GM19238 (cell line): Measurements from ENCODE around the gene CLTRN.
"Not testable (repeated sequence)": the region's sequence is repeated elsewhere in the genome, so short reads cannot be mapped to it uniquely, and the experiment has no call there.

Source experiments
- DNase-seq: peaks from one replicate; pipeline ENCODE4 v3.0.0; 2011; ENCODE audit warnings: low spot score; ENCODE audit not compliant: insufficient read length

Gene CLTRN

GRCh38 chrX:15653961-15654360 lies 10.6 kb downstream of the CLTRN start:
- DNase-seq: no peak

GRCh38 chrX:15647510-15647909 lies 17.1 kb downstream of the CLTRN start:
- DNase-seq: not testable (repeated sequence)

DNA sequence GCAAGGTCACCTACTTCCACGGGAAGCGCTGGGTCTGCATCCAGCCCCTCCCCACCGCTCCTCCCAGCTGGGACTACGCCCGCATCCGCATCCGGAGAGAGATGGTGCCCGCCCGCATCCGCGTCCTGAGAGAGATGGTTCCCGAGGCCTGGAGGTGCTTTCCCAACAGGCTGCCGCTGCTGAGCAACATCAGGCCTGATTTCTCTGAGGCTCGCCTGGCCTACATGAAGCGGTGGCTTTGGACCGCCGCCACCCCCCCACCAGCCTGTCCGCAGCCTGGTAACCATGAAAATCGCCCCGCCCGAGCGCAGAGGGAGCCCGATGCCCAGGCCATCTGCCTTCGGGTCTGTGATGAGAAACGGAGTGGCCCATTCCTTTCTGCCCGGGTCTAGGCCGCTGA lies 18.1 kb downstream of the CLTRN start:
- DNase-seq: no peak

- DNase-seq: no peak
Observed at GRCh38 chrX:15646031-15646430, 18.6 kb downstream of the CLTRN start.

GRCh38 chrX:15645266-15645665 lies 19.3 kb downstream of the CLTRN start:
- no peak for DNase-seq

DNA sequence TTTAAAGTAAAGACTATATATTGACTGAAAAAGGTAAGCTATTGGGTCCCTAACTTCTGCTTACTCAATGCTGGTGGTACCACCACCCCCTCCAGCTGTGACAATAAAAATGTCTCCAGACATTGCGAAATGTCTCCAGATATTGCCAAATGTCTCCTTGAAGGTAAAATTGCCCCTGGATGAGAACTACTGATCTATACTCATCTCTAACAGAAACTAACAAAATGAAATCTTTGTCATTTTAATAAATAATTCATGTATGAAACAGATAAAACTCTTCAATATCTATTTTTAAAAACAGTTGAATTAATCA lies 20.1 kb downstream of the CLTRN start:
- no peak for DNase-seq

DNA sequence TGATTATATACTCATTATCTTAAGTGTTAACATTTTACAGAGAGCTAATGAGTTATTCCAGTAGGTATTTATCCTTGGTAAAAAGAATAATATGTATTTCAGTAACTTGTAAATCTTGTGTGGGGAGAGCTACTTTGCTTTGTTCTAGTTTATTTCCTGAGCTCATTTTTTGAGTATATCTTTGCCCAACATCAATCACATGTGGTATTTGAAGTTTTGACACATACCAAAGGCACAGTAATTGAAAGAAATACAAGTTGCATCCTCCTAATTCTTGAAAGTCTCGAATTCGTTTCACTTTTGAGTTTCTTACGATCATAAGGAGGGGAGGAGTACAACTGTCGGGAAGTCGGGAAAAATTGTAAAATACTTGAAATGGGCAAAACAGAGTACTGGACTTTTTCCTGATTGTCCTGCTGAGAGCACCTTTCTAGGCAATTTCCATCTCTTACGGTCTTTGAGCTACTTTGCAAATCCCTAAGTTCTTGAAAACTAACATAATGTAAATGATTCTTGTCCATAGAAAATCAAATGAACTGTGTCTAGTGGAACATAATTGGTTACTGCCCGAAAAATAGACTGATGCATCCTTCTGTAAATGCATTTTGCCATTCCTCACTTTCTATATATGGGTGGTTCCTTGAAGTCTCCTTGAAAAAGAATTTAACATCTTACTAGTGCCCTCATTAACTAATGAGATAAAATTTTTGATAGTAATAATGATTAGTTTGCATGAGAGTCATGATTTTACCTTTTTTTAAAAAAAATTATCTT lies 20.6 kb downstream of the CLTRN start:
- DNase-seq: no peak

- DNase-seq: no peak
Observed at GRCh38 chrX:15631637-15632036, 33.0 kb downstream of the CLTRN start.

DNA sequence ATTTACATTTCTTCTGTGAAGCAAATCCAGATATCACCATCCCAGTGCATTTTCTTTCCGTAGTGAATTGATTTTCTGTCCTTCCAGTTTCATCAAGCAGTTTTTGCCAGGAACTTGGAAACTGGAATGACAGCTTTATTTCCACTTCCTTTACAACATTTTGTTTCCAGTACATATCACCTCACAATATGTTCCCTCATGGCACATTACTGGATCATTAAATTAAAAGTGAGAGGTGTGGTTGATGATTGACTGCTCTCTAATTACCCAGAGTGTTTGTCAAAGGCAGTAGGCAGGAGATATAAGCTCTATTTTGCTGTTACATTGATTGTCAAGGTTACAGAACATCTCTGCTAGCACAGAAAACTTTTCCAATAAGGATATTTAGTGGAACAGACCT lies 41.6 kb downstream of the CLTRN start:
- no peak for DNase-seq

- DNase-seq: no peak
Observed at GRCh38 chrX:15619053-15619755, 45.4 kb downstream of the CLTRN start.

DNA sequence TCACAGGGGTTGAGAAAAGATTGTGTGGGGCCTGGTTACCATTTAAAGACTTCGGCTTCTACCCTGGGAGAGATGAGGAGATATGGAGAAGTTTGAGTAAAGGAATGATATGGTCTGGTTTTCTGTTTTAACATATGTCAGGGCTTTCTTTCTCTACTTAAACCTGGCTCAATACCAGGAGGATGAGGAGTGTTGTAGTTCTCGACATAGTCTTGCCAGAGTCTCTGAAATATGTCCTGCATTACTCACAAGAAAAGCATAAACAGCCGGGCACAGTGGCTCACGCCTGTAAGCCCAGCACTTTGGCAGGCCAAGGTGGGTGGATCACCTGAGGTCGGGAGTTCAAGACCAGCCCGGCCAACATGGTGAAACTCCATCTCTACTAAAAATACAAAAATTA lies 47.5 kb downstream of the CLTRN start:
- no peak for DNase-seq

GRCh38 chrX:15616531-15616930 lies 48.1 kb downstream of the CLTRN start:
- no peak for DNase-seq

DNA sequence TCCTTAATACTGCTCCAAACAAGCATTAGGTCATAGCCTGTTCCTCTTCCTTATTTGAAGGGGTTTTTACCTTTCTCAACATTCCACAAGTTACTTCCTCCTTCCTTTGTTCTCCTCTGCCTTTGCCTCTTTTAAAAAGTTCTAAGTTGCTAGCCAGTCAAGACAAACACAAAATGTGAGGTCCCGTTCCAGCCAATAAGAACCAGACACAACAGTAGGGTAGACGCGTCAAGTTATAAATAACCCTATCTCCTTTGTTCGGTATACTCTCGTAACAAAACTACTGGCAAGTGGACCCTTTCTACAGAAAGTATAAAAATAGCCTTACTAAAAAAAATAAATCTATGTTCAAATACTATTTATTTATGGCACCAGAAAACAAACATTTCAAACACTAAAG lies 57.5 kb downstream of the CLTRN start:
- DNase-seq: no peak

- DNase-seq: no peak
Observed at GRCh38 chrX:15606136-15606535, 58.5 kb downstream of the CLTRN start.

- DNase-seq: no peak
Observed at GRCh38 chrX:15605226-15605625, 59.4 kb downstream of the CLTRN start.

GRCh38 chrX:15602761-15603160 lies 61.8 kb downstream of the CLTRN start:
- DNase-seq: no peak

- DNase-seq: no peak
Observed at GRCh38 chrX:15601932-15602331, 62.7 kb downstream of the CLTRN start.

DNA sequence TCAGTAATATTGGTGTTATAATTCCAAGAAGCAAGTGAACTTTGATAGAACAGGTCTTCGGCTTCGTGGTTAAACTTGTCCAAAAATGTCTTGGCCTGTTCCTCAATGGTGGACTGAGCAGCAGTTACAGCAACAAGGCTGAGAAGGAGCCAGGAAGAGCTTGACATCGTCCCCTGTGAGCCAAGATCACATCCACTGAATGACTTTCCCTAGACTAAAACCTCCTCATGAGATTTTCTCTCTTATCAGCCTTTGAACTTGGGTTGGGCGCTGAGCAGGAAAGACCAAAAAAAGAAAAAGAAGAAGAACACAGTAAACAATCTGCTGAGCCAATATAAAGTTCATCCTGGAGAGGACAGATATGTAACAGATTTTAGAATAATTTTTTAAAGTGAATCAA lies 63.9 kb downstream of the CLTRN start, which contains the start of gene ACE2:
ACE2 (minus strand) TSS at position 216 of the 400 bp plus-strand sequence; CDS start at position 167, 49 bp downstream.
- no peak for DNase-seq

DNA sequence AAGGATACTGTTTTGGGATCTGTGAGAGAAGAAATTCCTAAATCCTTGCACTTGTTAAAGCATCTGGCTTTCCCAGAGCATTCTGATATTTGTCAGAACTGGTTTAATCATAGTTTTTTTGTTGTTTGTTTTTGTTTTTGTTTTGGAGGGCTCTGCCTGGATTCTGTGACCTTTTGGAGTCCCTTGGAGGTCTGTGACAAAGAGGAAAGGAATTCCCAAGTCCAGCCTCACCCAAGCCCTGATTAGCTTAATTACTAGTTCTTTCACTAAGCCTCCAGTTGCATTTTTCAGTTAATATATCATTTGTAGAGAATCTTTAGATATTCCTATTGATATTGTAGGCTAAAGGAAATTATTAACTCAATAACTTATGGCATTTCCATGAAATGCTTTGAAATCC lies 64.6 kb downstream of the CLTRN start:
- DNase-seq: no peak

DNA sequence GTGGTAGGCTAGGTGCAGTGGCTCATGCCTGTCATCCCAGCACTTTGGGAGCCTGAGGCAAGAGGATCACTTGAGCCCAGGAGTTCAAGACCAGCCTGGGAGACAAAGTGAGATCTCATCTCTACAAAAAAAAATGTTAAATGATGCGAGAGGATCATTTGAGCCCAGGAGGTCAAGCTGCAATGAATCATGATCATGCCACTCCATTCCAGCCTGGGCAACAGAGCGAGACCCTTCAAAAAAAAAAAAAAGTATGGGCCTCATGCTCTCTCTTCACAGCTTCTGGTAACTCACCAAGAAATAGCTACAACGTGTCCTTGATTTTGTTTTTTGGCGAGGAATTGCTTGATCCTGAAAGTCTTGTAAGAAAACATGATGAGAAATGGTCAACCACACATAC lies 65.1 kb downstream of the CLTRN start:
- no peak for DNase-seq

GRCh38 chrX:15598026-15598425 lies 66.6 kb downstream of the CLTRN start:
- DNase-seq: no peak

GRCh38 chrX:15594371-15594770 lies 70.2 kb downstream of the CLTRN start:
- DNase-seq: no peak
